ENCODE data around the gene SNRPD2.

DNA sequence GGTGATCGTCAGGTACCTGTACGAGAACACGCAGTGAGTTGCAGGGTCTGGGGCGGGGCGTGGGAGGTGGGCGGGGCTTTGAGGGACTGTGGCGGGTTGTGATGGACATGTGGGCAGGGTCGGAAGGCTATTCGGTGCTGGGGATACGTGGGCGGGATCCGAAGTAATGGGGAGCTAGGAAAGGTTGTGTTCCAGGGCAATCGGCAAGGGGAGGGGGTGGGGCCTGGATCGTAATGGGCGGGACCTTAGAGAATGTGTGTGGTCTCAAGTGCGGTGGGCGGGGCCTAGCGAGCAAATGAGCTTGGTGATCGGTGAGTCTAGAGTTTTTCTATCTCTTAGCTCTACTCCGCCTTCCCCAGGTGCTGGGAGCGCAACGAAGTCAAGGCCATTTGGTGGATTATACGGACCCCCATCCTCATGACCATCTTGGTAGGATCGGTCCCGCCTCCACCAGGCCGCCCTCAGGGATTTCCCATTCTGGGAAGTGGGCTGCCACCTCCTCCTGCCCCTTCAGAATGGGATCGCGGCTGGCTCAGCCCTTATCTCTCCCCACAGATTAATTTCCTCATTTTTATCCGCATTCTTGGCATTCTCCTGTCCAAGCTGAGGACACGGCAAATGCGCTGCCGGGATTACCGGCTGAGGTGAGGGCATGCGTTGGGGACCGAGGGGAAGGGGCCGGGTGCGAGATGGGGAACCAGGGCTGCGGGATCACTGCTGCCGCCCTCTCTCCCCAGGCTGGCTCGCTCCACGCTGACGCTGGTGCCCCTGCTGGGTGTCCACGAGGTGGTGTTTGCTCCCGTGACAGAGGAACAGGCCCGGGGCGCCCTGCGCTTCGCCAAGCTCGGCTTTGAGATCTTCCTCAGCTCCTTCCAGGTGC, 14.2 kb downstream of the SNRPD2 start:
- TF ChIP-seq, protein P1, sequence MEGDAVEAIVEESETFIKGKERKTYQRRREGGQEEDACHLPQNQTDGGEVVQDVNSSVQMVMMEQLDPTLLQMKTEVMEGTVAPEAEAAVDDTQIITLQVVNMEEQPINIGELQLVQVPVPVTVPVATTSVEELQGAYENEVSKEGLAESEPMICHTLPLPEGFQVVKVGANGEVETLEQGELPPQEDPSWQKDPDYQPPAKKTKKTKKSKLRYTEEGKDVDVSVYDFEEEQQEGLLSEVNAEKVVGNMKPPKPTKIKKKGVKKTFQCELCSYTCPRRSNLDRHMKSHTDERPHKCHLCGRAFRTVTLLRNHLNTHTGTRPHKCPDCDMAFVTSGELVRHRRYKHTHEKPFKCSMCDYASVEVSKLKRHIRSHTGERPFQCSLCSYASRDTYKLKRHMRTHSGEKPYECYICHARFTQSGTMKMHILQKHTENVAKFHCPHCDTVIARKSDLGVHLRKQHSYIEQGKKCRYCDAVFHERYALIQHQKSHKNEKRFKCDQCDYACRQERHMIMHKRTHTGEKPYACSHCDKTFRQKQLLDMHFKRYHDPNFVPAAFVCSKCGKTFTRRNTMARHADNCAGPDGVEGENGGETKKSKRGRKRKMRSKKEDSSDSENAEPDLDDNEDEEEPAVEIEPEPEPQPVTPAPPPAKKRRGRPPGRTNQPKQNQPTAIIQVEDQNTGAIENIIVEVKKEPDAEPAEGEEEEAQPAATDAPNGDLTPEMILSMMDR (conservative IDR thresholded peaks at IDR 0.05) = no peak; the same call in 1 of the 2 replicates
- no peak for TF ChIP-seq ZFX (IDR thresholded peaks at IDR 0.05)
